Suprapubic skin (tissue), 3 donors: ENCODE data around the gene CD63.

Experiments used
- CTCF ChIP-seq, 2 donors: fragments of 200-600 bp in 1 of 2; fragments of 450-650 bp in 1 of 2; sonication (generic) in 1 of 2; IDR thresholded peaks; one replicate each; pipeline ENCODE4 v1.5.1; 2016 to 2019; ENCODE audit warnings: antibody characterized with exemption in 2 of 2, mild to moderate bottlenecking in 1 of 2, moderate library complexity in 1 of 2
- POLR2AphosphoS5 ChIP-seq, 3 donors: sonication (generic); formaldehyde crosslinking; IDR thresholded peaks; one replicate each; pipeline ENCODE4 v1.6.1; 2017; ENCODE audit warnings: antibody characterized with exemption in 3 of 3

GRCh38 chr12:55729819-55730818, 1.3 kb upstream of the CD63 start:
- no peak for TF ChIP-seq CTCF (IDR thresholded peaks at IDR 0.05)
- TF ChIP-seq POLR2AphosphoS5 (IDR thresholded peaks at IDR 0.05) = no peak
